ENCODE data around the gene NELL1. TPM values are rescaled to one million over a fixed set of nuclear protein-coding genes. Genes with fewer than 3 reads are reported as not detected.

Gene NELL1
- total and polyA plus RNA-seq, 2 experiments from 2014 or later: 1.6 TPM; not detected in 1

DNA sequence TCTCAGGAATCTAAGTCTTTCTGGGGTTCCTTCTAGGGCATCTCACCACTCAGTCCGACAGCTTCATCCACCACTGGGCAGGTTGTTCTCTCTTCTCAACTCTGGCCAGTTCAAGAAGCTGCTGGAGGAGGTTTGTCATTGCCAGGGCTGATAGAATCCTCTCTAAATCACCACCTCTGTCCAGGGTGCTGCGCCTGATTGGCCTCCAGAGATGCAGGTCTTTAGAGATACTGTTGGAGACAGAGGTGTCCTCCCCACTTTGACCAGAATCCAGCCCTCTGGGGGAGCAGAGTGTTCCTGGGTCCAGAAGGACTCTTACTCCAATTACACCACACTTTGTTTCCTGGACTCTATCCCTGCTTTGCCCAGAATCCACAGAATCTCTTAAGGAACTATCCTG, 90.2 kb downstream of the NELL1 start:
- H3K4me1 Mint-ChIP-seq: no peaks in the 10 kb centered on the region

More for the DNA sequence above, 90.2 kb downstream of the NELL1 start:
- Histone ChIP-seq H3K27me3 (ENCODE audit: insufficient read depth) (no peaks in the 10 kb centered on the region), H3K79me2 (replicated peaks; ENCODE audit: insufficient read depth) (no peaks in the 10 kb centered on the region), H2AFZ (no peak overlapping the region), H3K4me1 (ENCODE audit: insufficient read depth) (no peaks in the 10 kb centered on the region), H3K9me2 (ENCODE audit: insufficient read depth) (peaks cover 10% of the 10 kb centered on the region; the same call in 1 of the 2 replicates), H4K20me1 (replicated peaks; ENCODE audit: insufficient read depth) (no peaks in the 10 kb centered on the region; the same call in 1 of the 2 replicates), H3K36me3 (ENCODE audit: insufficient read depth) (no peaks in the 10 kb centered on the region), H3K4me3 (no peak overlapping the region), H3F3A (replicated peaks; ENCODE audit: low read depth) (no peaks in the 10 kb centered on the region), H3K4me2 (no peak overlapping the region), H3K27ac (ENCODE audit: low read depth) (no peak overlapping the region)
- H3K36me3 Mint-ChIP-seq (ENCODE audit: low read depth): no peaks in the 10 kb centered on the region
- no peak for DNase-seq (ENCODE audit: low spot score)
- H3K4me3 Mint-ChIP-seq: no peak overlapping the region
- H3K27me3 Mint-ChIP-seq (ENCODE audit: insufficient read depth, low read depth, poor library complexity): no peaks in the 10 kb centered on the region
- H3K27ac Mint-ChIP-seq: no peak overlapping the region
- no peak for TF ChIP-seq STAT1 (IDR thresholded peaks at IDR 0.05; ENCODE audit: unreplicated experiment)
- TF ChIP-seq CREB1 (CRISPR knock-in tag; IDR thresholded peaks at IDR 0.05; ENCODE audit: low read depth): no peak
- no peak for TF ChIP-seq EZH2phosphoT487 (IDR thresholded peaks at IDR 0.05; ENCODE audit: unreplicated experiment)
- TF ChIP-seq, protein P1, sequence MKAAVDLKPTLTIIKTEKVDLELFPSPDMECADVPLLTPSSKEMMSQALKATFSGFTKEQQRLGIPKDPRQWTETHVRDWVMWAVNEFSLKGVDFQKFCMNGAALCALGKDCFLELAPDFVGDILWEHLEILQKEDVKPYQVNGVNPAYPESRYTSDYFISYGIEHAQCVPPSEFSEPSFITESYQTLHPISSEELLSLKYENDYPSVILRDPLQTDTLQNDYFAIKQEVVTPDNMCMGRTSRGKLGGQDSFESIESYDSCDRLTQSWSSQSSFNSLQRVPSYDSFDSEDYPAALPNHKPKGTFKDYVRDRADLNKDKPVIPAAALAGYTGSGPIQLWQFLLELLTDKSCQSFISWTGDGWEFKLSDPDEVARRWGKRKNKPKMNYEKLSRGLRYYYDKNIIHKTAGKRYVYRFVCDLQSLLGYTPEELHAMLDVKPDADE (IDR thresholded peaks at IDR 0.05): no peak
- TF ChIP-seq POLR2AphosphoS5 (IDR thresholded peaks at IDR 0.05; ENCODE audit: low read depth): no peak
- TF ChIP-seq ZNF114 (CRISPR knock-in tag; IDR thresholded peaks at IDR 0.05): no peak
- no peak for TF ChIP-seq EZH2 (IDR thresholded peaks at IDR 0.05; ENCODE audit: low read depth, unreplicated experiment)
- no peak for TF ChIP-seq ZNF331 (CRISPR knock-in tag; IDR thresholded peaks at IDR 0.05; ENCODE audit: low read depth)
- TF ChIP-seq REST (IDR thresholded peaks at IDR 0.05; ENCODE audit: unreplicated experiment): no peak
- no peak for TF ChIP-seq CTCF (conservative IDR thresholded peaks at IDR 0.05; ENCODE audit: low read depth in 2 of 2)
- no peak for TF ChIP-seq JUNB (IDR thresholded peaks at IDR 0.05; ENCODE audit: unreplicated experiment)
- TF ChIP-seq ZNF462 (CRISPR knock-in tag; IDR thresholded peaks at IDR 0.05): no peak
- TF ChIP-seq NANOG (IDR thresholded peaks at IDR 0.05; ENCODE audit: borderline replicate concordance): no peak
- ATAC-seq: no peak
- no peaks in the 10 kb centered on the region for H3K9me3 Mint-ChIP-seq

All from GM23338 (cell line).